ENCODE measurements around the gene ERVK3-1. TPM values are rescaled to one million over a fixed set of nuclear protein-coding genes. Genes with fewer than 3 reads are reported as not detected.
"Not testable (repeated sequence)": the region's sequence is repeated elsewhere in the genome, so short reads cannot be mapped to it uniquely, and the experiment has no call there.

Gene ERVK3-1
- total RNA-seq, 1 donor from 2014 or later = 40.4 TPM

- no peak for TF ChIP-seq CTCF (conservative IDR thresholded peaks at IDR 0.05; ENCODE audit: low read depth, low read length)
- DNase-seq (ENCODE audit: low read depth) = no peak
- H3K4me3 ChIP-seq (ENCODE audit: low read depth, low read length) = no peak overlapping the region
Measured at GRCh38 chr19:58338825-58339558, 33.8 kb downstream of the ERVK3-1 start.

GRCh38 chr19:58345558-58345957 lies 40.4 kb downstream of the ERVK3-1 start:
- H3K4me3 ChIP-seq (ENCODE audit: low read depth, low read length) = no peak overlapping the region
- DNase-seq (ENCODE audit: low read depth) = no peak
- TF ChIP-seq CTCF (conservative IDR thresholded peaks at IDR 0.05; ENCODE audit: low read depth, low read length) = no peak

DNA sequence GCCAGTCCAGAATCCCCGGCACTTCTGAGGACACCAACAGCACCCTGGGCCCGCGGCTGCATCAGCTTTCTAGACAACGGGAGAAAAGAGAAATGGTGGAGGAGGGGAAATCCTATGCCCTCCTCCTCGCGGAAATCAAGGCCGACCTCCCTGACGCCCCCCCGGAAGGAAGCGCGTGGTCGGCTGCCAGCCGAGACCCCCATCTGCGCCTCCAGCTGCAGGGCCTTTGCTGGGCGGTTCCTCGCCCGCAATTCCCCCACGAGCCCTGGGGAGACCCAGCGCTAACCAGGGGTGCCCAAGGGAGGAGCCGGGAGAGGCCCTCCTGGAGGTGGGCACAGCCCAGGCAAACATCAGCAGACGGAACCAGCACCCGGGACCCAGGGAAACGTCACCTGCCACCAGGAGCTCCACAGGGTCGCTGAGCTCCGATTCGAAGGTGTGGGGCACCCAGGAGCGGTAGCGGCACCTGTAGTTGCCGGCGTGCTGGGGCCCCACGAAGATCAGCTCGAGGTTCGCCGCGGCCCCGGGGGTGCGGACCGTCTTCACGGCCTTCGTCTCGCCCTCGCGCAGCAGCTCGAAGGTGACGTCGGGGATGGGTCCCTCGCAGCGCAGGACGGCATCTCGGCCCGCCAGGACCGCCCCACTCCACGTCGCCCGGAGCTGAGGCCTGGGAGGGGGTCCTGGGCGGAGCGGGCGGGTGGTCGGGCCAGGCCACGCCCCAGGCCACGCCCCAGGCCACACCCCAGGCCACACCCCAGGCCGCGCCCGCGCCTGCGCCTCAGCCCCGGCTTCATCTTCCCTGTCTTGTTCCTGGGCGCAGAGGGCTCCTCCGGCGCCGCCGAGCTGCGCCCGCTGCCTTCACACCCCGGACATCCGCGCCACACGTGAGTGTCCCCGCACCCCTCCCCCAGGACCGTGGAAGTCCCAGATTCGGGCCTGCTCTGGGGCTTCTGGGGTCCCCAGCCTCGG lies 42.1 kb downstream of the ERVK3-1 start:
- TF ChIP-seq CTCF (conservative IDR thresholded peaks at IDR 0.05; ENCODE audit: low read depth, low read length) = no peak
- DNase-seq (ENCODE audit: low read depth) = no peak
- peak overlapping the region; percentile 60 for H3K4me3 ChIP-seq (ENCODE audit: low read depth, low read length)

GRCh38 chr19:58348080-58348479 lies 42.9 kb downstream of the ERVK3-1 start:
- not testable (repeated sequence) for DNase-seq (ENCODE audit: low read depth)
- peak overlapping the region; percentile 60 for H3K4me3 ChIP-seq (ENCODE audit: low read depth, low read length)

DNA sequence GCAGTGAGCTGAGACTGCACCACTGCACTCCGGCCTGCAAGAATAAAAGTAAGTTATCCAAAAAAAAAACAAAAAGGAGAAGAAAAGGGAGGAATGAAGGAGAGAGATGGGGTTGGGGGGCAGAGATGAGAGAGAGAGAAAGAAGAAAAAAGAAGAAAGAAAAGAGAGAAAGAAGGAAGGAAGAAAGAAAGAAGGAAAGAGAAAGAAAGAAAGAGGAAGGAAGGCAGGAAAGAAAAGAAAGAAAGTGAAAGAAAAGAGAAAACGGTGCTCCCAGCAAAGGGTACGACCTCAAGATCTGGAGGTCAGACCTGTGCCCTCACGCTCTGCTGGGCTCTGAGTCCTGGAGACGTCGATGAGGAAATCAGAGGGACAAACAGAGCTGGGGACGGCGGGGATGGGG lies 44.4 kb downstream of the ERVK3-1 start:
- DNase-seq (ENCODE audit: low read depth) = no peak
- no peak for TF ChIP-seq CTCF (conservative IDR thresholded peaks at IDR 0.05; ENCODE audit: low read depth, low read length)
- H3K4me3 ChIP-seq (ENCODE audit: low read depth, low read length) = no peak overlapping the region

DNA sequence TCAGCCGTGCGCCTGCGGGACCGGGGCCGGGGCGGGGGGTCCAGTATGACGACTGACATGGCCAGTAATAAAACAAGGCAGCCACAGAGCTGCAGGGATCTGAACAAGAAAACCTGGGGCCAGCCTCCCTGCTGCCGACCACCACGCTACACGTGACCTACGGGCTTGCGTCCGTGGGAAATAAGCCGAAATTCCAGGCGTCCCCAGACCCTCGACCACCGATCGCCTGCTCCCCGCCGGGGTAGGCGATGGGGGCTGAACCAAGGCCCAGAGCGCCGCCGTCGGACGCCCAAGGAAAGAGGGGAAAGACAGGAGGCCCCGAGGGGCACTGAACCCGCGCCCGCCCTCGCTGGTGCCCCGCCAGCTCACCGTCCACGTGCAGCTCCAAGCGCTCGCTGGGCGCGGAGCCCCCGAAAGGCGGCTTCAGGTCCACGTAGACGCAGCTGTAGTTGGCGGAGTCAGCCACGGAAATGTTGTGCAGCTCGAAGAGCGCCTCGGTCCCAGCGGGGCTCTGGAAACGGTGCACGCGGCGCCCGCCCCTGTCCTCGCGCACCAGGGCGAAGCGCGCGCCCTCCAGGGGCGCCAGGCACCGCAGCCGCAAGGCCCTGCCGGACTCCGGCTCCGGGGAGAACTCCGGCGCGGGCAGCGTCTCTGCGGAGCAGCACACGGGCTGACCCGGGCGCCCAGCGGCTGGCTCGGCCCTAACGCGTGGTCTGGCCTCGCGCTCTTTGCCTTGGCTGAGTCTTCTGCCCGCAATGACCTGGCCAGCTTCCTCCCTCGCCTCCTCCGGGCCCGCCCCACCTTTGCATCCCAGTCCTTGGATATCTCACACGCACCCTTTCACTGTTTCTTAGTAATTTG lies 45.1 kb downstream of the ERVK3-1 start:
- H3K4me3 ChIP-seq (ENCODE audit: low read depth, low read length) = peak overlapping the region; percentile 6
- no peak for TF ChIP-seq CTCF (conservative IDR thresholded peaks at IDR 0.05; ENCODE audit: low read depth, low read length)
- no peak for DNase-seq (ENCODE audit: low read depth)

All from epithelial cell of proximal tubule (primary cell).